HepG2 (cell line): ENCODE results near the gene GAS5. TPM values are rescaled to one million over a fixed set of nuclear protein-coding genes. Genes with fewer than 3 reads are reported as not detected.
A peak's percentile ranks its signal among the peaks of the same experiment; 100 is the strongest.

Source experiments
- BORCS8-MEF2B ChIP-seq: sonication (generic); formaldehyde crosslinking; IDR thresholded peaks from 2 replicates; pipeline ENCODE4 v1.8.0; 2022; ENCODE audit warnings: mild to moderate bottlenecking, missing genetic modification reagents
- CHCHD3 ChIP-seq: sonication (generic); formaldehyde crosslinking; IDR thresholded peaks from 2 replicates; pipeline ENCODE4 v1.8.0; 2022; ENCODE audit warnings: mild to moderate bottlenecking, missing genetic modification reagents, moderate library complexity
- EED ChIP-seq: sonication (generic); formaldehyde crosslinking; IDR thresholded peaks from 2 replicates; pipeline ENCODE4 v1.5.0; 2020; ENCODE audit warnings: mild to moderate bottlenecking, missing genetic modification reagents
- ISL2 ChIP-seq: sonication (generic); formaldehyde crosslinking; IDR thresholded peaks from 2 replicates; pipeline ENCODE4 v1.5.0; 2020; ENCODE audit warnings: missing genetic modification reagents
- MAFG ChIP-seq: sonication (generic); formaldehyde crosslinking; IDR thresholded peaks from 2 replicates; pipeline ENCODE4 v1.5.1; 2020; ENCODE audit warnings: mild to moderate bottlenecking, missing genetic modification reagents
- MATR3 ChIP-seq: sonication (generic); formaldehyde crosslinking; IDR thresholded peaks from 2 replicates; pipeline ENCODE4 v1.4.0; 2020; ENCODE audit warnings: missing genetic modification reagents
- MBD4 ChIP-seq: IDR thresholded peaks from 2 replicates; pipeline ENCODE4 v1.6.1; 2012; ENCODE audit warnings: low read length, inconsistent platforms, borderline replicate concordance
- SATB2 ChIP-seq: sonication (generic); formaldehyde crosslinking; IDR thresholded peaks from 2 replicates; pipeline ENCODE4 v1.5.0; 2020; ENCODE audit warnings: missing genetic modification reagents
- SMARCC2 ChIP-seq: fragments of 450-650 bp; IDR thresholded peaks from 2 replicates; pipeline ENCODE4 v1.6.1; 2017; ENCODE audit warnings: antibody characterized with exemption, mild to moderate bottlenecking
- ZNF292 ChIP-seq: sonication (generic); formaldehyde crosslinking; IDR thresholded peaks from 2 replicates; pipeline ENCODE4 v1.8.1; 2022; ENCODE audit warnings: mild to moderate bottlenecking, low read depth, missing genetic modification reagents, borderline replicate concordance
- ZNF350 ChIP-seq: sonication (generic); formaldehyde crosslinking; IDR thresholded peaks from 2 replicates; pipeline ENCODE4 v1.4.0; 2020; ENCODE audit warnings: mild to moderate bottlenecking, low read depth, missing genetic modification reagents, borderline replicate concordance
- ZNF552 ChIP-seq: sonication (generic); formaldehyde crosslinking; IDR thresholded peaks from 2 replicates; pipeline ENCODE4 v1.9.0; 2022; ENCODE audit warnings: missing genetic modification reagents, mild to moderate bottlenecking, borderline replicate concordance
- ZNF597 ChIP-seq: sonication (generic); formaldehyde crosslinking; IDR thresholded peaks from 2 replicates; pipeline ENCODE4 v1.5.0; 2020; ENCODE audit warnings: missing genetic modification reagents
- polyA plus RNA-seq, 8 experiments: library from polyadenylated mRNA; depleted of rRNA in 3 of 8; stranded (reverse) in 7 of 8; unstranded in 1 of 8; fragments of >200 nt; fragmentation: Illumina TruSeq in 4 of 8; extraction: Trizol in 4 of 8; gene quantifications; 2 replicates each; pipeline versions ENCODE4 v1.2.1 to v1.2.3, GENCODE V29; 2011 to 2016; ENCODE audit warnings: low read depth in 4 of 8, missing spikeins in 1 of 8, mixed read lengths in 1 of 8; ENCODE audit not compliant: insufficient read depth in 1 of 8
- total RNA-seq, 5 experiments: library from RNA; depleted of rRNA; stranded (reverse); fragments of >200 nt; fragmentation: Illumina TruSeq; extraction: Trizol; gene quantifications; 2 replicates each; pipeline ENCODE4 v1.2.3, GENCODE V29; 2016; ENCODE audit warnings: low read depth in 1 of 5
- TF ChIP-seq, protein P1 (sequence below): IDR thresholded peaks from 2 replicates; pipeline ENCODE4 v1.4.0; 2020; ENCODE audit warnings: mild to moderate bottlenecking, missing genetic modification reagents
- TF ChIP-seq, protein P2 (sequence below): sonication (generic); formaldehyde crosslinking; IDR thresholded peaks from 2 replicates; pipeline ENCODE4 v1.5.0; 2020; ENCODE audit warnings: missing genetic modification reagents, mild to moderate bottlenecking, borderline replicate concordance
- TF ChIP-seq, protein P3 (sequence below): IDR thresholded peaks from 2 replicates; pipeline ENCODE4 v1.6.1; 2016; ENCODE audit warnings: low read depth, borderline replicate concordance
- TF ChIP-seq, protein P4 (sequence below): sonication (generic); formaldehyde crosslinking; IDR thresholded peaks from 2 replicates; pipeline ENCODE4; 2020; ENCODE audit warnings: missing genetic modification reagents, mild to moderate bottlenecking, borderline replicate concordance
- TF ChIP-seq, protein P5 (sequence below): sonication (generic); formaldehyde crosslinking; IDR thresholded peaks from 2 replicates; pipeline ENCODE4 v1.4.0; 2020; ENCODE audit warnings: missing genetic modification reagents

Gene GAS5
- total and polyA plus RNA-seq, 2 of the 13 experiments (the other 11 are each of a cell fraction or from before 2014, with no cell fraction given) = 352 to 738 TPM

DNA sequence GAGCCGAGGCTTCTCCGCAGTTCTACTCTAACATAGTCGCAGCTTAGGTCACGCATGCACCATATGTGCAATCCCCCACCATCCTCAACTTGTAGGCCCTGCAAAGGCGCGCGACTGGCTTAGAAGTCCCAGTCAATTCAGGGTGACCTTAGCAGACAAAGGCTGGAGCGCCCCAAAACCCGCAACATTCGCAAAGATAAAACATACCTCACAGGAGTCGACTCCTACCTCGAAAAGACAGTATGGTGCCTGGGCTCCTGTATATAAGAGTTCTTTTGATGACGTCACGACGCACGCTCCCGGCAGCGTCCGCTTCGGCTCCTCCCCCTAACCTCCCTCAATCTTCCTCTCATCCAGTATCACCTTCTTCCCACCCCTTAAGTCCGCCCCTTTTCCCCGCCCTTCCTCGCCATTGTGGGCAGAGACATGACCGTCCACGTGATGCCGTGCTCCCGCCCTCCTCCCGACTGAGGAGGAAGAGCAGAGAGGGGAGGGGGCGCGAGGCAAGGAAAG, at the start of gene GAS5 (continued):
- TF ChIP-seq, protein P1, sequence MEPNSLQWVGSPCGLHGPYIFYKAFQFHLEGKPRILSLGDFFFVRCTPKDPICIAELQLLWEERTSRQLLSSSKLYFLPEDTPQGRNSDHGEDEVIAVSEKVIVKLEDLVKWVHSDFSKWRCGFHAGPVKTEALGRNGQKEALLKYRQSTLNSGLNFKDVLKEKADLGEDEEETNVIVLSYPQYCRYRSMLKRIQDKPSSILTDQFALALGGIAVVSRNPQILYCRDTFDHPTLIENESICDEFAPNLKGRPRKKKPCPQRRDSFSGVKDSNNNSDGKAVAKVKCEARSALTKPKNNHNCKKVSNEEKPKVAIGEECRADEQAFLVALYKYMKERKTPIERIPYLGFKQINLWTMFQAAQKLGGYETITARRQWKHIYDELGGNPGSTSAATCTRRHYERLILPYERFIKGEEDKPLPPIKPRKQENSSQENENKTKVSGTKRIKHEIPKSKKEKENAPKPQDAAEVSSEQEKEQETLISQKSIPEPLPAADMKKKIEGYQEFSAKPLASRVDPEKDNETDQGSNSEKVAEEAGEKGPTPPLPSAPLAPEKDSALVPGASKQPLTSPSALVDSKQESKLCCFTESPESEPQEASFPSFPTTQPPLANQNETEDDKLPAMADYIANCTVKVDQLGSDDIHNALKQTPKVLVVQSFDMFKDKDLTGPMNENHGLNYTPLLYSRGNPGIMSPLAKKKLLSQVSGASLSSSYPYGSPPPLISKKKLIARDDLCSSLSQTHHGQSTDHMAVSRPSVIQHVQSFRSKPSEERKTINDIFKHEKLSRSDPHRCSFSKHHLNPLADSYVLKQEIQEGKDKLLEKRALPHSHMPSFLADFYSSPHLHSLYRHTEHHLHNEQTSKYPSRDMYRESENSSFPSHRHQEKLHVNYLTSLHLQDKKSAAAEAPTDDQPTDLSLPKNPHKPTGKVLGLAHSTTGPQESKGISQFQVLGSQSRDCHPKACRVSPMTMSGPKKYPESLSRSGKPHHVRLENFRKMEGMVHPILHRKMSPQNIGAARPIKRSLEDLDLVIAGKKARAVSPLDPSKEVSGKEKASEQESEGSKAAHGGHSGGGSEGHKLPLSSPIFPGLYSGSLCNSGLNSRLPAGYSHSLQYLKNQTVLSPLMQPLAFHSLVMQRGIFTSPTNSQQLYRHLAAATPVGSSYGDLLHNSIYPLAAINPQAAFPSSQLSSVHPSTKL (CRISPR knock-in tag) = no peak
- no peak for TF ChIP-seq ISL2 (CRISPR knock-in tag)
- TF ChIP-seq, protein P2, sequence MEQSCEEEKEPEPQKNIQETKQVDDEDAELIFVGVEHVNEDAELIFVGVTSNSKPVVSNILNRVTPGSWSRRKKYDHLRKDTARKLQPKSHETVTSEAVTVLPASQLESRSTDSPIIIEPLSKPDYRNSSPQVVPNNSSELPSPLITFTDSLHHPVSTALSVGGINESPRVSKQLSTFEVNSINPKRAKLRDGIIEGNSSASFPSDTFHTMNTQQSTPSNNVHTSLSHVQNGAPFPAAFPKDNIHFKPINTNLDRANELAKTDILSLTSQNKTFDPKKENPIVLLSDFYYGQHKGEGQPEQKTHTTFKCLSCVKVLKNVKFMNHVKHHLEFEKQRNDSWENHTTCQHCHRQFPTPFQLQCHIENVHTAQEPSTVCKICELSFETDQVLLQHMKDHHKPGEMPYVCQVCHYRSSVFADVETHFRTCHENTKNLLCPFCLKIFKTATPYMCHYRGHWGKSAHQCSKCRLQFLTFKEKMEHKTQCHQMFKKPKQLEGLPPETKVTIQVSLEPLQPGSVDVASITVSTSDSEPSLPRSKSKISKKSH (CRISPR knock-in tag) = 0 out of 2 replicates have a peak, but pooled peaks have one; percentile 33
- TF ChIP-seq SATB2 (CRISPR knock-in tag) = peak; percentile 70; the same call in 1 of the 2 replicates
- peak; percentile 24; the same call in 1 of the 2 replicates for TF ChIP-seq BORCS8-MEF2B (CRISPR knock-in tag)
- peak; percentile 73; the same call in 1 of the 2 replicates for TF ChIP-seq ZNF350 (CRISPR knock-in tag)
- TF ChIP-seq MBD4 = no peak
- TF ChIP-seq, protein P3, sequence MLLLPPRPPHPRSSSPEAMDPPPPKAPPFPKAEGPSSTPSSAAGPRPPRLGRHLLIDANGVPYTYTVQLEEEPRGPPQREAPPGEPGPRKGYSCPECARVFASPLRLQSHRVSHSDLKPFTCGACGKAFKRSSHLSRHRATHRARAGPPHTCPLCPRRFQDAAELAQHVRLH = peak; percentile 68; the same call in 1 of the 2 replicates
- TF ChIP-seq SMARCC2 = no peak
- no peak for TF ChIP-seq ZNF292
- no peak for TF ChIP-seq ZNF597 (CRISPR knock-in tag)
- no peak for TF ChIP-seq MATR3 (CRISPR knock-in tag)
- 0 out of 2 replicates have a peak, but pooled peaks have one; percentile 33 for TF ChIP-seq EED (CRISPR knock-in tag)
- no peak for TF ChIP-seq ZNF552 (CRISPR knock-in tag)
- TF ChIP-seq MAFG (CRISPR knock-in tag) = no peak
- TF ChIP-seq, protein P4, sequence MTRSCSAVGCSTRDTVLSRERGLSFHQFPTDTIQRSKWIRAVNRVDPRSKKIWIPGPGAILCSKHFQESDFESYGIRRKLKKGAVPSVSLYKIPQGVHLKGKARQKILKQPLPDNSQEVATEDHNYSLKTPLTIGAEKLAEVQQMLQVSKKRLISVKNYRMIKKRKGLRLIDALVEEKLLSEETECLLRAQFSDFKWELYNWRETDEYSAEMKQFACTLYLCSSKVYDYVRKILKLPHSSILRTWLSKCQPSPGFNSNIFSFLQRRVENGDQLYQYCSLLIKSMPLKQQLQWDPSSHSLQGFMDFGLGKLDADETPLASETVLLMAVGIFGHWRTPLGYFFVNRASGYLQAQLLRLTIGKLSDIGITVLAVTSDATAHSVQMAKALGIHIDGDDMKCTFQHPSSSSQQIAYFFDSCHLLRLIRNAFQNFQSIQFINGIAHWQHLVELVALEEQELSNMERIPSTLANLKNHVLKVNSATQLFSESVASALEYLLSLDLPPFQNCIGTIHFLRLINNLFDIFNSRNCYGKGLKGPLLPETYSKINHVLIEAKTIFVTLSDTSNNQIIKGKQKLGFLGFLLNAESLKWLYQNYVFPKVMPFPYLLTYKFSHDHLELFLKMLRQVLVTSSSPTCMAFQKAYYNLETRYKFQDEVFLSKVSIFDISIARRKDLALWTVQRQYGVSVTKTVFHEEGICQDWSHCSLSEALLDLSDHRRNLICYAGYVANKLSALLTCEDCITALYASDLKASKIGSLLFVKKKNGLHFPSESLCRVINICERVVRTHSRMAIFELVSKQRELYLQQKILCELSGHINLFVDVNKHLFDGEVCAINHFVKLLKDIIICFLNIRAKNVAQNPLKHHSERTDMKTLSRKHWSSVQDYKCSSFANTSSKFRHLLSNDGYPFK (CRISPR knock-in tag) = peak; percentile 65; the same call in 1 of the 2 replicates
- TF ChIP-seq, protein P5, sequence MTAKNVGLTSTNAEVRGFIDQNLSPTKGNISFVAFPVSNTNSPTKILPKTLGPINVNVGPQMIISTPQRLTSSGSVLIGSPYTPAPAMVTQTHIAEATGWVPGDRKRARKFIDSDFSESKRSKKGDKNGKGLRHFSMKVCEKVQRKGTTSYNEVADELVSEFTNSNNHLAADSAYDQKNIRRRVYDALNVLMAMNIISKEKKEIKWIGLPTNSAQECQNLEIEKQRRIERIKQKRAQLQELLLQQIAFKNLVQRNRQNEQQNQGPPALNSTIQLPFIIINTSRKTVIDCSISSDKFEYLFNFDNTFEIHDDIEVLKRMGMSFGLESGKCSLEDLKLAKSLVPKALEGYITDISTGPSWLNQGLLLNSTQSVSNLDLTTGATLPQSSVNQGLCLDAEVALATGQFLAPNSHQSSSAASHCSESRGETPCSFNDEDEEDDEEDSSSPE (CRISPR knock-in tag) = 0 out of 2 replicates have a peak, but pooled peaks have one; percentile 44
- TF ChIP-seq CHCHD3 (CRISPR knock-in tag) = no peak
